ENCODE measurements around the gene PTGES3.
"Not testable (repeated sequence)": the region's sequence is repeated elsewhere in the genome, so short reads cannot be mapped to it uniquely, and the experiment has no call there.

PTGES3 gene

GRCh38 chr12:56661560-56661959, 26.5 kb downstream of the PTGES3 start:
- FAIRE-seq, result no peak

GRCh38 chr12:56658921-56659320, 29.2 kb downstream of the PTGES3 start:
- FAIRE-seq, result no peak
- no peak for DNase-seq (ENCODE audit: extremely low spot score, insufficient read length, low read depth)

More at GRCh38 chr12:56661560-56661959, 26.5 kb downstream of the PTGES3 start:
- no peak for DNase-seq (ENCODE audit: extremely low spot score, insufficient read length, low read depth)

DNA sequence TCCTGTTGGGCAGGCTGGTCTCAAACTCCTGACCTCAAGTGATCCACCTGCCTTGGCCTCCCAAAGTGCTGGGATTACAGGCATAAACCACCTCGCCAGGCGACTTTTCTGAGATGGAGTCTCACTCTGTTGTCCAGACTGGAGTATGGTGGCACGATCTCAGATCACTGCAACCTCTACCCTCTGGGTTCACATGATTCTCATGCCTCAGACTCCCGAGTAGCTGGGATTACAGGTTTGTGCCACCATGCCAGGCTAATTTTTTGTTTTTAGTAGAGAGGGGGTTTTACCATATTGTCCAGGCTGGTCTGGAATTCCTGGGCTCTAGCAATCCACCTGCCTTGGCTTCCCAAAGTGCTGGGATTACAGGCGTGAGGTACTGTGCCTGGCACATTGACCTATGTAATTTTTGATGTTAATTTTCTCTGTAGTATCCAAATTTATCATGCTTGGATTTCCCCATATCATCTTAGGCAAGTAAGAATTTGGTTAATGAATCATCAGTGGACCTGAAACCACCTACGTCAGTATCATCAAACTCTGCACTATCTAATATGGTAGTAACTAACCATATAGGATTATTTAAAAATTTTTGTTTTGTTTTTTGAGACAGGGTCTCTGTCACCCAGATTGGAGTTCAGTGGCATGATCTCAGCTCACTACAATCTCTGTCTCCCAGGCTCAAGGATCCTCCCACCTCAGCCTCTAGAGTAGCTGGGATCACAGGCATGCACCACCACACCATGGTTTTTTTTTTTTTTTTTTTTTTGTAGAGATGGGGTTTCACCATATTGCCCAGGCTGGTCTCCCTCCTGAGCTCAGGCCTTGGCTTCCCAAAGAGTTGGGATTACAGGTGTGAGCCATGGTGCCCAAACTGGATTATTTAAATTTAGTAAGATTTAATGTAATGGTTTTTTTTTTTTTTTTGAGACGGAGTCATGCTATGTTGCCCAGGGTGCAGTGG, 30.4 kb downstream of the PTGES3 start:
- DNase-seq (ENCODE audit: extremely low spot score, insufficient read length, low read depth), result no peak
- peak; percentile 51 for FAIRE-seq

GRCh38 chr12:56653781-56654180, 34.3 kb downstream of the PTGES3 start:
- not testable (repeated sequence) for FAIRE-seq

GRCh38 chr12:56648023-56648422, 40.1 kb downstream of the PTGES3 start:
- DNase-seq (ENCODE audit: extremely low spot score, insufficient read length, low read depth); FAIRE-seq: not testable (repeated sequence)

More at GRCh38 chr12:56653781-56654180, 34.3 kb downstream of the PTGES3 start:
- DNase-seq (ENCODE audit: extremely low spot score, insufficient read length, low read depth), result not testable (repeated sequence)

DNA sequence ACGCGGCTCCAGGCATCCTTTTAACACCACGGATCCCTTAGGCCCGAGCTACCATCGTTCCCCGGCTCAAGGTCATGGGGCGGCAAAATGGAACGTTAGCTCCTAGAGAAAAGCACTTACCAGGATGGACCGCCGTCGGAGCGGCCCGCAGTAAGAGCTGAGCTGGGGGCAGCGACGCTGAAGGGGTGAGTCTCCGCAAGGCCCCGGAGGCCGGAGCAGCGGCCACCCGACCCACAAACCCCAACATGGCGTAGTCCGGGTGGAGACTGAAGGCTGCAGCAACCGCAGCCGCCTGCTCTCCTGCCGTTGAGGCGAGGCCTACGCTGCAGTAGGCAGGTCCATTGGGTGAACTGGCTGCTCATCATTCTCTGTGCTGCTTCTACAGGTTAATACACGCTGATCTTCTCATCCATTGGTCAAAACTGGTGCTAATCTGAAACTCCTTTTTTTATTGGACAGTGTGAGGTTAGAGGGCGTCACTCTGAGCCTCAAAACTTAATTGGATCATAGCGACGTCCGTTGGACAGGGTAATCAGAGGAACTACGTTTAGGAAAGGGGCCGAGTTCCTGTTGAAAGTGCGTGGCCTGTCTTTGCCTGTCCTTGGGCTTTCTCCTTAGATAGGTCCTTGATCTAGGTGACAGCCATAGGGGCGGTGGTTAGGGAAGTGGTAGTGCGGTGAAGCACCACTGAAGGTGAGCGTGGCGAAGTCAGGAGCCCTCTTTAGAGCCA, 42.2 kb downstream of the PTGES3 start, which contains the start of gene ATP5F1B:
Gene ATP5F1B, minus strand, starts transcription at position 268 of the 730 bp plus-strand sequence. Its CDS starts 21 bp downstream, at position 247.
- peak; percentile 98 for FAIRE-seq

GRCh38 chr12:56645201-56645716, 42.8 kb downstream of the PTGES3 start:
- DNase-seq (ENCODE audit: extremely low spot score, insufficient read length, low read depth) (no peak), FAIRE-seq (no peak)

More for the DNA sequence above, 42.2 kb downstream of the PTGES3 start, which contains the start of gene ATP5F1B:
- DNase-seq (ENCODE audit: extremely low spot score, insufficient read length, low read depth), result peak; percentile 93

GRCh38 chr12:56644654-56645053, 43.4 kb downstream of the PTGES3 start:
- DNase-seq (ENCODE audit: extremely low spot score, insufficient read length, low read depth) (no peak), FAIRE-seq (no peak)

- no peak for DNase-seq (ENCODE audit: extremely low spot score, insufficient read length, low read depth)
- no peak for FAIRE-seq
Measured at GRCh38 chr12:56641219-56641618, 46.9 kb downstream of the PTGES3 start.

GRCh38 chr12:56637621-56638020, 50.5 kb downstream of the PTGES3 start:
- no peak for FAIRE-seq
- DNase-seq (ENCODE audit: extremely low spot score, insufficient read length, low read depth), result no peak

DNA sequence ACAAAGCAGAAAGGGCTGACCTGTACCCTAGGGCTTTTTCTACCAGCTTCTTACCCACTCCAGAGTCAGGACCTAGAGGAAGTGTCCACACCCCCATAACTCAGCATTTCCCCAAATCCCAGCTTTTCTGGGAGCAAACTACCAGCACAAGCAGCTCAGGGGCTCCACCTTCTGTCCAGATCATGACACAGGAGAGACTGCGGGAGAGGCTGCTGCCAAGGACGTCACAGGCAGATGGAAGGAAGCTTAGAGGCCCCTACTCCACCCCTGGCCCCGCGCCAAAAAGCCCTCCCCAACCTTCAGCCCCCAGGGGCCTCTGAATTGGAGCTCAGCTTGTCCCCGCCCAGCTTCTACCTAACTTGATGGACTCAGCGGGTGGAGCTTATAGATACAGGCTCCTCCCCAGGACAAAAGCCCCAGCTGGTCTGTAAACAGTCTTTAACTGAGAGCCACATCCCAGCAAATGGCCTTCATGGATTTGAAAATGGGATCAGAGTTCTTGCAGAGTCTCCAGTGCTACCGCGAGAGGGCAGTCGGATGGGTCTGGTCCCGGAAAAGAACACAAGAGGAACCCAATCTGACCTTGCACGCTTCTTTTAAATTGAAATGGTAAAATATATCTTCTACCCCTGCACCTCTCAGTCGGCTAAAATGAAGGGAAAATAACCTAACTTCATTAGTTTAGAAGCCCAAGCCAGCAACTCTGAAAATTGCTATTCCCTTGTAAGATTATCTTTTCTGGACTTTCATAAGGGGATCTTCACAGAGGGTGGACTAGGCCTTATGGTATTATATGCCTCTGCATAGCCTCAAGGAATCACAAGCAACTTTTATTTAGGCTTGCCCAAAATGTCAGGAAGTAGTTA, 51.2 kb downstream of the PTGES3 start:
- DNase-seq (ENCODE audit: extremely low spot score, insufficient read length, low read depth) (peak; percentile 76), FAIRE-seq (peak; percentile 87)

DNA sequence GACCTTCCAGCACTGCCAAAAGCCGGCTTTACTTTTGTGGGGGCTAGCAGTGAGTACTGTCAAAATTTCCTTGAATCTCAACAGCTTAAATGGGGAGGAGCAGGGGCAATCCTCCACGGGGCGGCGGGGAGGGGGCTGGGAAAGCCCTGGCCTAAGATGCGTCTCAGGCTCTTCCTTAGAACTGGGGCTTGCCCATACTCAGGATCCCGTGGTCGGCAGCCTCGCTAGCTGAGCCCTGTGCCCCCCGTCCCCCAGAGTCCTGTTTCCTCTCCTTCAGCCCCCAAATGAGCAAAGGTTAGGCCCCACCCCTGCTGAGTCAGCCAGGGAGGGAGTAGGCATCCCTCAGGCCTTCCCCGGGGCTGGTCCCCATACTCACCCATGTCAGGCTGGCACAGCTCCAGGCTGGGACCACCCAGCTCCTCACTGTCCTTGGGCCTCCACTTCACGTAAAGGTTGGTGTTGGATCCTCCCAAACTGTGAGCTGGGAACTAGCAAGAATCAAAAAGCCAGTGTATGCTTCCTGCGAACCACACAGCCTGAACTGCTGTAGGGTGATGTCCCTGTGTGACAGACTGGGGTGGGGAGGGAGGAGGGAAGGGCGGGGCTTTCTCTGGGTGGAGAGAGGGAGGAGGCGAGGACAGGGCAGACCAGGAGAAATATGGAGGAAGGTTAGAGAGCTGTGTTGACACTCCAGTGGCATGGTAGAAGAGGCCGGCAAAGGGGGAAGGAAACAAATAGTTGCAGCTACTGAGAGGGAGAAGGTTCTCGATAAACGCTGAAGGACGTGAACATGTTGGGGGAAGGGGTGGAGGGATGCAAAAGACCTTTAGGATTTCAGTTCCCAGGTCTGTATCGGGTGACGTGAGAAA, 52.0 kb downstream of the PTGES3 start:
- peak; percentile 92 for FAIRE-seq
- no peak for DNase-seq (ENCODE audit: extremely low spot score, insufficient read length, low read depth)

- DNase-seq (ENCODE audit: extremely low spot score, insufficient read length, low read depth) (peak; percentile 54), FAIRE-seq (peak; percentile 78)
Measured at GRCh38 chr12:56634837-56635791, 53.0 kb downstream of the PTGES3 start.

GRCh38 chr12:56634242-56634836, 53.7 kb downstream of the PTGES3 start:
- FAIRE-seq, result peak; percentile 50
- DNase-seq (ENCODE audit: extremely low spot score, insufficient read length, low read depth), result no peak

DNA sequence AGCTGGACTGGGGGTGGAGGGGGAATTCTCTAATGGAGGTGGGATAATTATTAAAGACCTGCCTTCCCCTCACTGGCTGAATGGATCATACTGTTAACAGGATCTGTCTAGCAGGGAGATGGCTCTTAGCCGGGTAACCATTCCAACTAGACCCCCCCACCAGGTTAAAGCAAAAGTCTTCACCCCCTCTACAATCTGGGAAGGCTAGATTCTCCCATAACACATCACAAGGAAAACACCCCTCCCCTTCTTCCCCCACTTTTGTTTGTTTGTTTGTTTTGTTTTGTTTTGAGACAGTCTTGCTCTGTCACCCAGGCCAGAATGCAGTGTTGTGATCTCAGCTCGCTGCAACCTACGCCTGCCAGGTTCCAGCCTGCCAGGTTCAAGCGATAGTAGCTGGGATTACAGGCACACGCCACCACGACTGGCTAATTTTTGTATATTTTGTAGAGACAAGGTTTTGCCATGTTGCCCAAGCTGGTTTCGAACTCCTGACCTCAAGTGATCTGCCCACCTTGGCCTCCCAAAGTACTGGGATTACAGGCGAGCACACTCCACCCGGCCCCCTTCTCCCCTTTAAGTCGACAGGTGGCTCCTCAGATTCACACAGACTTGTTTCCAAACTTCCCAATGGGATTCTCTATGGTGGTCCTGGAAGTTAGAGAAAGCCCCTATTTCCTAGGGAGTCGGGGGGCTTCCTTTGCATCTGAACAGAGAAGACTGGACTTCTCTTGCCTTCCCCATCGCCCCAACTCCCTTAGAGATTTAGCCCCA, 54.4 kb downstream of the PTGES3 start:
- no peak for FAIRE-seq
- DNase-seq (ENCODE audit: extremely low spot score, insufficient read length, low read depth), result no peak

DNA sequence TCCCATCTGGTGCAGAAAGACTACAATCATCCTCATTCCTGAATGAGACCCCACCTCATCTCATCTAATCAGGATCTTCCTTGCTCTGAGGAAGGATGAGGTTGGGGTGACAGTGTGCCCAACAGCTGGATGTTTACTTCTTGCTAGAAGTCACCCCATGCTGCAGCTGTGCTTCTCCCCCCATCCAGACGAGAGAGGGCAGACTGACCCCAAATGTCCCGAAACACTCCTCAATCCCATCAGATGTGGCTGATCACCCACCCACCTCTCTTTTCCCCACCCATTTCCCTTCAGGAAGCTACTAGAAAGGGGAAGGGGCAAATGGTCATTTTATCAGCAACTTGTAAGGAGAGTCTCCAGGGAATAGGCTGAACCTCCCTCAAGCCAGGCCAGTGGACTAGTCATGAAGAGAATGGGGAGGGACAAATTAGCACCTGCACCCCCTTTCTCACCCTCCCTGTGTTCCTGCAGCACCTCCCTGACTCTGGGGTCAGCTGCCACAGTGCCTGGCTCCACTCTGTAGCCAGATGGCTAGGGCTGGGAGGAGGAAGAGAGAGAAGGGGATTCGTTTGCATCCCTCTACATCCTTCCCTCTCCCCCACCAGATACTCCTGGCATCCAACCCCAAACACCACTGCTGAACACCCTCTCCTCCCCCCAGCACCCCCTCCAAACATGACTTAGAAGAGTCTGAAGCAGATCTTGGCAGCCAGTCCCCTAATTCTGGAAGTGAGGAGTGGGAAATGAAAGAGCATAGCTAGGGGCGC, 55.2 kb downstream of the PTGES3 start:
- no peak for FAIRE-seq
- DNase-seq (ENCODE audit: extremely low spot score, insufficient read length, low read depth), result no peak
